Mesenteric fat pad (tissue), 1 donor: ENCODE results near the gene CTF1. TPM values are rescaled to one million over a fixed set of nuclear protein-coding genes. Genes with fewer than 3 reads are reported as not detected.
"Not testable (repeated sequence)": the region's sequence is repeated elsewhere in the genome, so short reads cannot be mapped to it uniquely, and the experiment has no call there.

Experiments
- DNase-seq: peaks from one replicate; pipeline ENCODE4 v3.0.0-alpha.2; 2020; ENCODE audit warnings: low spot score
- long read RNA-seq: library from polyadenylated mRNA; unstranded; transcript quantifications from one replicate; pipeline ENCODE4 v2.0.0, GENCODE V29; 2020
- total RNA-seq: library from RNA; stranded (reverse); fragmentation: NEBNext Ultra II Directional; extraction: Animal tissue kit (Norgen Biotek cat#: 25700); gene quantifications from one replicate; pipeline ENCODE4 v1.2.1, GENCODE V29; 2021
- donor health status: DM: yes; HTN: yes; CAD: no.

CTF1 gene
- total RNA-seq: 4.9 TPM
- long read RNA-seq, partial matches to known transcripts: 0 of 1 reads
- long read RNA-seq, other reads (novel, unspliced or antisense): 1 of 1 reads

GRCh38 chr16:30896261-30896888 lies at the start of gene CTF1:
Gene CTF1 (plus strand): TSS chr16:30896614. CDS start chr16:30896644, 30 bp downstream.
- no peak for DNase-seq

- no peak for DNase-seq
Observed at GRCh38 chr16:30846649-30847402, 49.6 kb upstream of the CTF1 start.

- no peak for DNase-seq
Observed at GRCh38 chr16:30850246-30850645, 46.2 kb upstream of the CTF1 start.

GRCh38 chr16:30853758-30854157 lies 42.7 kb upstream of the CTF1 start:
- no peak for DNase-seq

GRCh38 chr16:30858111-30858495 lies 38.3 kb upstream of the CTF1 start:
- no peak for DNase-seq

- no peak for DNase-seq
Observed at GRCh38 chr16:30858829-30859423, 37.5 kb upstream of the CTF1 start.

- DNase-seq: not testable (repeated sequence)
Observed at GRCh38 chr16:30860729-30861128, 35.7 kb upstream of the CTF1 start.

- not testable (repeated sequence) for DNase-seq
Observed at GRCh38 chr16:30863178-30863577, 33.2 kb upstream of the CTF1 start.

- no peak for DNase-seq
Observed at GRCh38 chr16:30866031-30866430, 30.4 kb upstream of the CTF1 start.

- no peak for DNase-seq
Observed at GRCh38 chr16:30867747-30868146, 28.7 kb upstream of the CTF1 start.

- DNase-seq: no peak
Observed at GRCh38 chr16:30870904-30871303, 25.5 kb upstream of the CTF1 start.

GRCh38 chr16:30874244-30874820 lies 22.1 kb upstream of the CTF1 start:
- DNase-seq: no peak

- DNase-seq: peak; percentile 98
Observed at GRCh38 chr16:30874821-30875717, 21.3 kb upstream of the CTF1 start.

GRCh38 chr16:30875871-30876801 lies 20.3 kb upstream of the CTF1 start:
- DNase-seq: no peak

- no peak for DNase-seq
Observed at GRCh38 chr16:30876867-30877266, 19.5 kb upstream of the CTF1 start.

- no peak for DNase-seq
Observed at GRCh38 chr16:30882429-30883310, 13.7 kb upstream of the CTF1 start.

- DNase-seq: no peak
Observed at GRCh38 chr16:30884760-30885159, 11.7 kb upstream of the CTF1 start.

- no peak for DNase-seq
Observed at GRCh38 chr16:30885196-30885595, 11.2 kb upstream of the CTF1 start.

GRCh38 chr16:30886145-30886544 lies 10.3 kb upstream of the CTF1 start:
- no peak for DNase-seq
